HEK293 (cell line): ENCODE measurements around the gene DNAH8.
A peak's percentile ranks its signal among the peaks of the same experiment; 100 is the strongest.

Experiments
- CTCF ChIP-seq: fragments of 450-650 bp; formaldehyde crosslinking; IDR thresholded peaks from 2 replicates; pipeline ENCODE4 v1.5.1; 2016; ENCODE audit warnings: missing biosample characterization, missing genetic modification characterization
- MZF1 ChIP-seq: fragments of 450-650 bp; formaldehyde crosslinking; IDR thresholded peaks from 2 replicates; pipeline ENCODE4 v1.5.1; 2017; ENCODE audit warnings: missing biosample characterization, missing genetic modification characterization, borderline replicate concordance
- SP2 ChIP-seq: fragments of 450-650 bp; formaldehyde crosslinking; IDR thresholded peaks from 2 replicates; pipeline ENCODE4 v1.5.1; 2016; ENCODE audit warnings: missing biosample characterization, missing genetic modification characterization
- ZBTB49 ChIP-seq: fragments of 450-650 bp; formaldehyde crosslinking; IDR thresholded peaks from 2 replicates; pipeline ENCODE4 v1.5.1; 2016; ENCODE audit warnings: missing biosample characterization, missing genetic modification characterization, low read depth
- ZFP37 ChIP-seq: fragments of 450-650 bp; formaldehyde crosslinking; IDR thresholded peaks from 2 replicates; pipeline ENCODE4 v1.5.1; 2016; ENCODE audit warnings: missing biosample characterization, missing genetic modification characterization
- ZNF121 ChIP-seq: fragments of 450-650 bp; formaldehyde crosslinking; IDR thresholded peaks from 2 replicates; pipeline ENCODE4 v1.5.1; 2016; ENCODE audit warnings: missing biosample characterization, missing genetic modification characterization
- ZNF175 ChIP-seq: fragments of 450-650 bp; formaldehyde crosslinking; IDR thresholded peaks from 2 replicates; pipeline ENCODE4 v1.5.1; 2016; ENCODE audit warnings: missing biosample characterization, missing genetic modification characterization
- ZNF239 ChIP-seq: fragments of 450-650 bp; formaldehyde crosslinking; IDR thresholded peaks from 2 replicates; pipeline ENCODE4 v1.5.1; 2016; ENCODE audit warnings: missing biosample characterization, missing genetic modification characterization
- ZNF530 ChIP-seq: fragments of 450-650 bp; formaldehyde crosslinking; IDR thresholded peaks from 2 replicates; pipeline ENCODE4 v1.5.1; 2016; ENCODE audit warnings: low read depth, missing biosample characterization, missing genetic modification characterization
- ZSCAN18 ChIP-seq: fragments of 450-650 bp; formaldehyde crosslinking; IDR thresholded peaks from 2 replicates; pipeline ENCODE4 v1.5.1; 2016; ENCODE audit warnings: missing biosample characterization, missing genetic modification characterization

- TF ChIP-seq CTCF (tag by site-specific recombination) (no peak), SP2 (no peak), ZNF530 (no peak), ZNF239 (no peak), ZSCAN18 (tag by site-specific recombination) (no peak), ZNF121 (tag by site-specific recombination) (no peak), MZF1 (tag by site-specific recombination) (peak; percentile 57; the same call in 1 of the 2 replicates), ZNF175 (tag by site-specific recombination) (no peak), ZFP37 (tag by site-specific recombination) (no peak), ZBTB49 (tag by site-specific recombination) (no peak)
Measured at GRCh38 chr6:38815250-38815649, 100.1 kb downstream of the DNAH8 start.
